Ovary (tissue), 9 donors: ENCODE results near the gene POLR1E. TPM values are rescaled to one million over a fixed set of nuclear protein-coding genes. Genes with fewer than 3 reads are reported as not detected.

Experiments used
- DNase-seq, 5 donors: peaks; one replicate each; pipeline ENCODE4 v3.0.0-alpha.2; 2019 to 2020
- H3K27ac ChIP-seq, 2 donors: fragments of 200-600 bp; one replicate each; pipeline versions ENCODE4 v1.5.1 to v1.8.0; 2019 to 2022
- H3K27me3 ChIP-seq: fragments of 200-600 bp; one replicate; pipeline ENCODE4 v1.8.0; 2022
- H3K36me3 ChIP-seq: fragments of 200-600 bp; sonication (generic); one replicate; pipeline ENCODE4 v1.5.1; 2019
- H3K4me1 ChIP-seq: one replicate; pipeline ENCODE4 v1.8.1; 2013; ENCODE audit warnings: mild to moderate bottlenecking, moderate library complexity; ENCODE audit not compliant: insufficient read depth
- H3K4me3 ChIP-seq: fragments of 200-600 bp; sonication (generic); one replicate; pipeline ENCODE4 v1.5.1; 2017
- H3K9me3 ChIP-seq, 2 donors: fragments of 200-600 bp in 1 of 2; sonication (generic) in 1 of 2; one replicate each; pipeline versions ENCODE4 v1.5.1 to v1.8.1; 2013 to 2019; ENCODE audit warnings: mild to moderate bottlenecking in 1 of 2, moderate library complexity in 1 of 2
- CTCF ChIP-seq, 3 donors: fragments of 450-650 bp in 2 of 3; fragments of 200-600 bp in 1 of 3; IDR thresholded peaks; one replicate each; pipeline versions ENCODE4 v1.5.1 to v1.8.0; 2016 to 2022; ENCODE audit warnings: antibody characterized with exemption in 3 of 3, mild to moderate bottlenecking in 1 of 3
- EP300 ChIP-seq: sonication (generic); formaldehyde crosslinking; IDR thresholded peaks from one replicate; pipeline ENCODE4 v1.6.1; 2017; ENCODE audit warnings: antibody characterized with exemption
- POLR2A ChIP-seq: fragments of 450-650 bp; IDR thresholded peaks from one replicate; pipeline ENCODE4 v1.6.1; 2017; ENCODE audit warnings: antibody characterized with exemption, mild to moderate bottlenecking, moderate library complexity
- WGBS, 3 donors: extraction: QIAGEN DNeasy Blood & Tissue Kit in 1 of 3; methylation state at CpG; one replicate each; pipeline versions ENCODE4 v1.1.5 to v1.1.7; 2013 to 2017; 5-methylcytosine and 5-hydroxymethylcytosine counted together
- intact Hi-C, 4 donors: fragments of 100-400 bp; cut with DNase I; formaldehyde crosslinking; loops; one replicate each; pipeline versions ENCODE4 v1.11.0 to v1.15.1; 2022 to 2023
- polyA plus RNA-seq, 2 donors: library from polyadenylated mRNA; stranded (reverse); fragments of 200-250 nt in 1 of 2; fragments of 350-450 nt in 1 of 2; fragmentation: Illumina TruSeq in 1 of 2; extraction: RNeasy Lipid Tissue Mini Kit (QIAGEN cat#74804) in 1 of 2; gene quantifications; one replicate each; pipeline ENCODE4 v1.2.3, GENCODE V29; 2013 to 2014
- total RNA-seq, 7 donors: library from RNA; depleted of rRNA in 2 of 7; stranded (reverse); fragments of >200 nt in 2 of 7; fragmentation: NEBNext Ultra II Directional in 3 of 7; extraction: Animal tissue kit (Norgen Biotek cat#: 25700) in 3 of 7; gene quantifications; one replicate each; pipeline versions ENCODE4 v1.1.0 to v1.2.4, GENCODE V29; 2016 to 2023
- donor health status: DM: no; HTN: no; CAD: no; lungs with moderate emphysema.
- donor health status: DM: no; HTN: no; CAD: no.
- donor health status: Bipolar disorder and iron deficiency.
- donor health status: DM: yes; HTN: yes; CAD: no.
- donor health status: DM: no; HTN: no; CAD: no.
- donor health status: DM: yes; HTN: yes; CAD: no.

Gene POLR1E
- total and polyA plus RNA-seq, 9 donors = 26.3 to 48.9 (median 39.1) TPM

GRCh38 chr9:37449862-37450632 is 35.7 kb upstream of the POLR1E start:
- intact Hi-C loops = no loop called here
- no peaks in the 10 kb centered on the region for H3K9me3 ChIP-seq
- no peak for DNase-seq
- H3K4me3 ChIP-seq = no peak overlapping the region
- H3K36me3 ChIP-seq = no peaks in the 10 kb centered on the region
- H3K27me3 ChIP-seq = no peaks in the 10 kb centered on the region
- H3K27ac ChIP-seq = no peak overlapping the region
- 83 to 85% (median 85%) methylated on average over 12 of the region's 12 CpGs for WGBS, 3 donors
- H3K4me1 ChIP-seq = peaks cover 14% of the 10 kb centered on the region
- no peak for TF ChIP-seq POLR2A
- TF ChIP-seq EP300 = no peak
- no peak for TF ChIP-seq CTCF (IDR thresholded peaks at IDR 0.05)

- Histone ChIP-seq H3K4me1 (peaks cover 14% of the 10 kb centered on the region), H3K36me3 (no peaks in the 10 kb centered on the region), H3K4me3 (no peak overlapping the region), H3K27me3 (no peaks in the 10 kb centered on the region), H3K9me3 (no peaks in the 10 kb centered on the region), H3K27ac (no peak overlapping the region)
- intact Hi-C loops = no loop called here
- 23 to 48% (median 25%) methylated on average over 3 of the region's 3 CpGs for WGBS, 3 donors
- no peak for DNase-seq
- no peak for TF ChIP-seq POLR2A
- TF ChIP-seq CTCF (IDR thresholded peaks at IDR 0.05) = no peak
- no peak for TF ChIP-seq EP300
Observed at GRCh38 chr9:37451628-37452027, 34.1 kb upstream of the POLR1E start.

- no peak for DNase-seq
- WGBS, 3 donors = 88% methylated on average over 1 of the region's 1 CpG
- H3K27ac ChIP-seq = no peak overlapping the region
Observed at GRCh38 chr9:37452611-37453010, 33.1 kb upstream of the POLR1E start.

GRCh38 chr9:37453827-37454226 is 31.9 kb upstream of the POLR1E start:
- DNase-seq = no peak
- H3K27me3 ChIP-seq = no peaks in the 10 kb centered on the region
- no peaks in the 10 kb centered on the region for H3K9me3 ChIP-seq
- no peak overlapping the region for H3K4me3 ChIP-seq
- no peaks in the 10 kb centered on the region for H3K36me3 ChIP-seq
- 90 to 97% (median 97%) methylated on average over 1 of the region's 1 CpG for WGBS, 3 donors
- intact Hi-C loops = no loop called here
- H3K4me1 ChIP-seq = peaks cover 14% of the 10 kb centered on the region
- TF ChIP-seq EP300 (no peak), POLR2A (no peak), CTCF (IDR thresholded peaks at IDR 0.05) (no peak)
- no peak overlapping the region for H3K27ac ChIP-seq

More at GRCh38 chr9:37452611-37453010, 33.1 kb upstream of the POLR1E start:
- no peaks in the 10 kb centered on the region for H3K27me3 ChIP-seq
- intact Hi-C loops = no loop called here
- H3K9me3 ChIP-seq = no peaks in the 10 kb centered on the region
- TF ChIP-seq CTCF (IDR thresholded peaks at IDR 0.05) (no peak), EP300 (no peak), POLR2A (no peak)
- H3K36me3 ChIP-seq = no peaks in the 10 kb centered on the region
- H3K4me1 ChIP-seq = peaks cover 14% of the 10 kb centered on the region
- H3K4me3 ChIP-seq = no peak overlapping the region
